ENCODE data around the gene TSG101.

Gene TSG101

DNA sequence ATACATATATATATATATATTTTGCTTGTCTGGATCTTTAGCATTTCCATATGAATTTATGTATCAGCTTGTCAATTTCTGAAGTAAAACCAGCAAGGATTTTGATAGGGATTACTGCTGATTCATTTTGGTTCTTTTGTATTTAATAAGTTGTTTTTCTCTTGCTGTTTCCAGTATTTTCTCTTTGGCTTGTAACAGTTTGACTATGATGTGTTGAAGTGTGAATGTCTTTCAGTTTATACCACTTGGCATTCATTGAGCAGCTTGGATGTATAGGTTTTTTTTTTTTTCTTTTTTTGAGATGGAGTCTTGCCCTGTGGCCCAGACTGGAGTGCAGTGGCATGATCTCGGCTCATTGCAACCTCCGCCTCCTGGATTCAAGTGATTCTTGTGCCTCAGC is 58.7 kb downstream of the TSG101 start:
- Histone ChIP-seq H3K4ac (ENCODE audit: low read length) (no peak overlapping the region), H2AK5ac (ENCODE audit: low read depth, low read length) (no peak overlapping the region), H2BK12ac (ENCODE audit: low read length) (no peak overlapping the region), H3K18ac (ENCODE audit: low read length) (no peak overlapping the region), H4K8ac (ENCODE audit: low read depth, low read length) (no peak overlapping the region), H3K27me3 (ENCODE audit: control insufficient read depth in 3 of 3, insufficient read depth in 3 of 3, low read depth in 1 of 3, low read length in 3 of 3) (no peaks in the 10 kb centered on the region), H3K14ac (ENCODE audit: low read length) (no peak overlapping the region), H4K91ac (ENCODE audit: low read depth, low read length, poor library complexity) (no peak overlapping the region), H3K23ac (ENCODE audit: low read depth, low read length, poor library complexity) (no peak overlapping the region), H2BK5ac (ENCODE audit: low read length) (no peak overlapping the region), H3K4me1 (ENCODE audit: control insufficient read depth in 2 of 2, insufficient read depth in 1 of 2, low read depth in 1 of 2, low read length in 2 of 2) (no peaks in the 10 kb centered on the region), H2BK15ac (ENCODE audit: low read length) (no peak overlapping the region), H3K4me2 (ENCODE audit: insufficient read depth, low read length, poor library complexity, severe bottlenecking) (no peak overlapping the region), H3K79me1 (ENCODE audit: low read depth, low read length) (no peaks in the 10 kb centered on the region), H2BK120ac (ENCODE audit: low read depth, low read length) (no peak overlapping the region), H3K27ac (replicated peaks; ENCODE audit: low read length) (no peak overlapping the region), H2AFZ (ENCODE audit: low read length) (no peak overlapping the region), H3K9ac (ENCODE audit: low read depth, low read length, poor library complexity) (no peak overlapping the region), H3K9me3 (replicated peaks in 1 of 2; ENCODE audit: control insufficient read depth in 2 of 2, insufficient read depth in 1 of 2, low read depth in 1 of 2, low read length in 2 of 2) (no peaks in the 10 kb centered on the region), H3K4me3 (ENCODE audit: low read length in 2 of 2) (no peak overlapping the region), H3K36me3 (replicated peaks in 1 of 2; ENCODE audit: control insufficient read depth in 2 of 2, insufficient read depth in 2 of 2, low read length in 2 of 2) (peaks cover 0 to 4% of the 10 kb centered on the region in 2 donors)
- WGBS, 2 donors (ENCODE audit: extremely low coverage in 2 of 2, insufficient read length in 2 of 2, insufficient replicate concordance in 1 of 2): no CpG with 5 or more reads among the region's 2 CpGs
- no peak for DNase-seq (ENCODE audit: low spot score)

DNA sequence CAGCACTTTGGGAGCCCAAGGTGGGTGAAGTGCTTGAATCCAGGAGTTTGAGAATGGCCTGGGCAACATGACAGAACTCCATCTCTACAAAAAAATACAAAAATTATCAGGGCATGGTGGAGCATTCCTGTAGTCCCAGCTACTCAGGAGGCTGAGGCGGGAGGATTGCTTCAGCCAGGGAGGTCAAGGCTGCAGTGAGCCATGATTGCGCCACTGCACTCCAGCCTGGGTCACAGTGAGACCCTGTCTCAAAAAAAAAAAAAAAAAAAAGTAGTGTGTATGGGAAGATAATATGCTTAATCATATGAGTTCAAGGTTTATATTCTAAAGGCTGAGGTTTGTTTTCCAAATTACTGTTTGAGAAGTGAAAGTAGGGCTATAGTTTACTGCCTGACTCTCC is 60.3 kb downstream of the TSG101 start:
- Histone ChIP-seq H3K4me3 (ENCODE audit: low read length in 2 of 2) (no peak overlapping the region), H3K36me3 (replicated peaks in 1 of 2; ENCODE audit: control insufficient read depth in 2 of 2, insufficient read depth in 2 of 2, low read length in 2 of 2) (no peaks in the 10 kb centered on the region), H3K9me3 (replicated peaks in 1 of 2; ENCODE audit: control insufficient read depth in 2 of 2, insufficient read depth in 1 of 2, low read depth in 1 of 2, low read length in 2 of 2) (no peaks in the 10 kb centered on the region), H3K14ac (ENCODE audit: low read length) (no peak overlapping the region), H2BK15ac (ENCODE audit: low read length) (no peak overlapping the region), H3K18ac (ENCODE audit: low read length) (no peak overlapping the region), H2BK5ac (ENCODE audit: low read length) (no peak overlapping the region), H3K79me1 (ENCODE audit: low read depth, low read length) (no peaks in the 10 kb centered on the region), H3K23ac (ENCODE audit: low read depth, low read length, poor library complexity) (no peak overlapping the region), H3K4me2 (ENCODE audit: insufficient read depth, low read length, poor library complexity, severe bottlenecking) (no peak overlapping the region), H2BK120ac (ENCODE audit: low read depth, low read length) (no peak overlapping the region), H2BK12ac (ENCODE audit: low read length) (no peak overlapping the region), H3K9ac (ENCODE audit: low read depth, low read length, poor library complexity) (no peak overlapping the region), H3K27ac (replicated peaks; ENCODE audit: low read length) (no peak overlapping the region), H3K4me1 (ENCODE audit: control insufficient read depth in 2 of 2, insufficient read depth in 1 of 2, low read depth in 1 of 2, low read length in 2 of 2) (no peaks in the 10 kb centered on the region), H3K4ac (ENCODE audit: low read length) (no peak overlapping the region), H4K91ac (ENCODE audit: low read depth, low read length, poor library complexity) (no peak overlapping the region), H2AK5ac (ENCODE audit: low read depth, low read length) (no peak overlapping the region), H3K27me3 (ENCODE audit: control insufficient read depth in 3 of 3, insufficient read depth in 3 of 3, low read depth in 1 of 3, low read length in 3 of 3) (no peaks in the 10 kb centered on the region), H2AFZ (ENCODE audit: low read length) (no peak overlapping the region), H4K8ac (ENCODE audit: low read depth, low read length) (no peak overlapping the region)
- WGBS, 2 donors (ENCODE audit: extremely low coverage in 2 of 2, insufficient read length in 2 of 2, insufficient replicate concordance in 1 of 2): no CpG with 5 or more reads among the region's 2 CpGs
- DNase-seq (ENCODE audit: low spot score): no peak

DNA sequence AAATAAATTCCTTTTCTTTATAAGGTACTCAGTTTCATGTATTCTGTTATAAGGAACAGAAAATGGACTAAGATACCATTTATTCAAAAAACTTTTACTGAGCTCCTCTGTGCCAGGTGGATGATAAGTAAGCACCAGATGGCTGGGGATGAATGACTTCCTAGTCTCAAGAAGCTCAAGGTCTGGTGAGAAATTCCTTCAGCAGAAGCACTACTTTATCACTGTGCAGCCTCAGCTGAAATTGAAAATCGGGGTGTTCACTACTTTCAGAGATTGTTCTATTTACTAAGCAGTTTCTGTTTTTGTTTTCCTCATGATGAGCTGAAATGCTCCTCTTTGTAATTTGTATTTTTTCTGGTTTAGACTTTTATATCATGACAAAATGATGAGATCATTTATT is 63.3 kb downstream of the TSG101 start:
- no peak overlapping the region for H2AK5ac ChIP-seq (ENCODE audit: low read depth, low read length)
- DNase-seq (ENCODE audit: low spot score): no peak
- no peak overlapping the region for H3K14ac ChIP-seq (ENCODE audit: low read length)
- no peak overlapping the region for H2BK12ac ChIP-seq (ENCODE audit: low read length)
- no peak overlapping the region for H2BK15ac ChIP-seq (ENCODE audit: low read length)
- H3K18ac ChIP-seq (ENCODE audit: low read length): no peak overlapping the region
- no peaks in the 10 kb centered on the region for H3K9me3 ChIP-seq (replicated peaks in 1 of 2; ENCODE audit: control insufficient read depth in 2 of 2, insufficient read depth in 1 of 2, low read depth in 1 of 2, low read length in 2 of 2)
- no peak overlapping the region for H3K27ac ChIP-seq (replicated peaks; ENCODE audit: low read length)
- no peaks in the 10 kb centered on the region for H3K79me1 ChIP-seq (ENCODE audit: low read depth, low read length)
- no peak overlapping the region for H4K91ac ChIP-seq (ENCODE audit: low read depth, low read length, poor library complexity)
- no peaks in the 10 kb centered on the region for H3K27me3 ChIP-seq (ENCODE audit: control insufficient read depth in 3 of 3, insufficient read depth in 3 of 3, low read depth in 1 of 3, low read length in 3 of 3)
- H3K4me2 ChIP-seq (ENCODE audit: insufficient read depth, low read length, poor library complexity, severe bottlenecking): no peak overlapping the region
- H2BK5ac ChIP-seq (ENCODE audit: low read length): no peak overlapping the region
- no peak overlapping the region for H2AFZ ChIP-seq (ENCODE audit: low read length)
- H3K36me3 ChIP-seq (replicated peaks in 1 of 2; ENCODE audit: control insufficient read depth in 2 of 2, insufficient read depth in 2 of 2, low read length in 2 of 2): no peaks in the 10 kb centered on the region
- H3K4me3 ChIP-seq (ENCODE audit: low read length in 2 of 2): no peak overlapping the region
- H3K4me1 ChIP-seq (ENCODE audit: control insufficient read depth in 2 of 2, insufficient read depth in 1 of 2, low read depth in 1 of 2, low read length in 2 of 2): no peaks in the 10 kb centered on the region
- no peak overlapping the region for H2BK120ac ChIP-seq (ENCODE audit: low read depth, low read length)
- H3K23ac ChIP-seq (ENCODE audit: low read depth, low read length, poor library complexity): no peak overlapping the region
- H3K4ac ChIP-seq (ENCODE audit: low read length): no peak overlapping the region
- no peak overlapping the region for H4K8ac ChIP-seq (ENCODE audit: low read depth, low read length)
- H3K9ac ChIP-seq (ENCODE audit: low read depth, low read length, poor library complexity): no peak overlapping the region
- no CpG with 5 or more reads among the region's 1 CpG for WGBS, 2 donors (ENCODE audit: extremely low coverage in 2 of 2, insufficient read length in 2 of 2, insufficient replicate concordance in 1 of 2)

DNA sequence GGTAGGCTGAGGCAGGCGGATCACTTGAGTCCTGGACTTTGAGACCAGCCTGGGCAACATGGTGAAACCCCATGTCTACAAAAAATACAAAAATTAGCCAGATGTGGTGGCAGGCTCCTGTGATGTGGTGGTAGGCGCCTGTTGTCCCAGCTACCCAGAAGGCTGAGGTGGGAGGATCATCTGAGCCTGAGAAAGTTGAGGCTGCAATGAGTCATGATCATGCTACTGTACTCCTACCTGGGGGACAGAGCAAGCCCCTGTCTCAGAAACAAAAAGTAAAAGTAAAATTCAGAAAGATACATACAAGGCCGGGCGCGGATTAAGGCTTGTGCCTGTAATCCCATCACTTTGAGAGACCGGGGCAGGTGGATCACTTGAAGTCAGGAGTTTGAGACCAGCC is 64.8 kb downstream of the TSG101 start:
- Histone ChIP-seq H3K9me3 (replicated peaks in 1 of 2; ENCODE audit: control insufficient read depth in 2 of 2, insufficient read depth in 1 of 2, low read depth in 1 of 2, low read length in 2 of 2) (no peaks in the 10 kb centered on the region), H4K91ac (ENCODE audit: low read depth, low read length, poor library complexity) (no peak overlapping the region), H3K36me3 (replicated peaks in 1 of 2; ENCODE audit: control insufficient read depth in 2 of 2, insufficient read depth in 2 of 2, low read length in 2 of 2) (no peaks in the 10 kb centered on the region), H2BK15ac (ENCODE audit: low read length) (no peak overlapping the region), H3K4me1 (ENCODE audit: control insufficient read depth in 2 of 2, insufficient read depth in 1 of 2, low read depth in 1 of 2, low read length in 2 of 2) (no peaks in the 10 kb centered on the region), H2BK120ac (ENCODE audit: low read depth, low read length) (no peak overlapping the region), H3K4me3 (ENCODE audit: low read length in 2 of 2) (no peak overlapping the region), H4K8ac (ENCODE audit: low read depth, low read length) (no peak overlapping the region), H3K18ac (ENCODE audit: low read length) (no peak overlapping the region), H3K14ac (ENCODE audit: low read length) (no peak overlapping the region), H2BK5ac (ENCODE audit: low read length) (no peak overlapping the region), H3K9ac (ENCODE audit: low read depth, low read length, poor library complexity) (no peak overlapping the region), H2BK12ac (ENCODE audit: low read length) (no peak overlapping the region), H3K27ac (replicated peaks; ENCODE audit: low read length) (no peak overlapping the region), H3K79me1 (ENCODE audit: low read depth, low read length) (no peaks in the 10 kb centered on the region), H3K4me2 (ENCODE audit: insufficient read depth, low read length, poor library complexity, severe bottlenecking) (no peak overlapping the region), H2AK5ac (ENCODE audit: low read depth, low read length) (no peak overlapping the region), H2AFZ (ENCODE audit: low read length) (no peak overlapping the region), H3K27me3 (ENCODE audit: control insufficient read depth in 3 of 3, insufficient read depth in 3 of 3, low read depth in 1 of 3, low read length in 3 of 3) (no peaks in the 10 kb centered on the region), H3K4ac (ENCODE audit: low read length) (no peak overlapping the region), H3K23ac (ENCODE audit: low read depth, low read length, poor library complexity) (no peak overlapping the region)
- WGBS, 2 donors (ENCODE audit: extremely low coverage in 2 of 2, insufficient read length in 2 of 2, insufficient replicate concordance in 1 of 2): no CpG with 5 or more reads among the region's 6 CpGs
- DNase-seq (ENCODE audit: low spot score): no peak
